Measurements from ENCODE around the gene CDC42BPB.

The CDC42BPB gene

GRCh38 chr14:103006106-103006505 lies 51.2 kb downstream of the CDC42BPB start:
- TF ChIP-seq CTCF (IDR thresholded peaks at IDR 0.05): no peak

GRCh38 chr14:103003850-103004249 lies 53.5 kb downstream of the CDC42BPB start:
- TF ChIP-seq CTCF (IDR thresholded peaks at IDR 0.05): no peak

GRCh38 chr14:103003351-103003615 lies 54.1 kb downstream of the CDC42BPB start:
- no peak for TF ChIP-seq CTCF (IDR thresholded peaks at IDR 0.05)

- no peak for TF ChIP-seq CTCF (IDR thresholded peaks at IDR 0.05)
These were observed 54.6 kb downstream of the CDC42BPB start for GRCh38 chr14:103002578-103003350.

- no peak for TF ChIP-seq CTCF (IDR thresholded peaks at IDR 0.05)
These were observed 55.5 kb downstream of the CDC42BPB start for GRCh38 chr14:103001651-103002396.

- no peak for TF ChIP-seq CTCF (IDR thresholded peaks at IDR 0.05)
These were observed 56.1 kb downstream of the CDC42BPB start for GRCh38 chr14:103001226-103001625.

GRCh38 chr14:103000291-103000921 lies 56.9 kb downstream of the CDC42BPB start:
- no peak for TF ChIP-seq CTCF (IDR thresholded peaks at IDR 0.05)

All from LNCAP (cell line).